GM06990 (cell line): ENCODE measurements around the gene SIL1.
"Not testable (repeated sequence)": the region's sequence is repeated elsewhere in the genome, so short reads cannot be mapped to it uniquely, and the experiment has no call there.

ENCODE experiments used
- DNase-seq: peaks from one replicate; pipeline ENCODE4 v3.0.0-alpha.2; 2011; ENCODE audit not compliant: insufficient read length; ENCODE audit errors: extremely low read depth
- H3K27me3 ChIP-seq: replicated peaks from 2 replicates; pipeline ENCODE4 v1.6.0; 2011; ENCODE audit warnings: low read length; ENCODE audit not compliant: control insufficient read depth, insufficient read depth
- H3K36me3 ChIP-seq: 2 replicates; pipeline ENCODE4 v1.5.1; 2011; ENCODE audit warnings: low read length; ENCODE audit not compliant: control insufficient read depth, insufficient read depth
- H3K4me3 ChIP-seq: replicated peaks from 2 replicates; pipeline ENCODE4 v1.5.1; 2011; ENCODE audit warnings: low read depth, mild to moderate bottlenecking, control low read depth, low read length
- CTCF ChIP-seq: IDR thresholded peaks from 2 replicates; pipeline ENCODE4 v1.5.1; 2011; ENCODE audit warnings: low read length, control low read depth, mild to moderate bottlenecking, inconsistent platforms; ENCODE audit not compliant: insufficient read depth, poor library complexity, severe bottlenecking

Gene SIL1

GRCh38 chr5:139038613-139039305, 159.4 kb downstream of the SIL1 start:
- H3K27me3 ChIP-seq, result no peaks in the 10 kb centered on the region
- no peak for DNase-seq
- no peak overlapping the region for H3K4me3 ChIP-seq
- peaks cover 3% of the 10 kb centered on the region for H3K36me3 ChIP-seq
- no peak for TF ChIP-seq CTCF

GRCh38 chr5:139037732-139038131, 160.4 kb downstream of the SIL1 start:
- TF ChIP-seq CTCF, result no peak
- DNase-seq, result no peak
- Histone ChIP-seq H3K4me3 (no peak overlapping the region), H3K36me3 (peaks cover 3% of the 10 kb centered on the region), H3K27me3 (no peaks in the 10 kb centered on the region)

- not testable (repeated sequence) for DNase-seq, H3K4me3 ChIP-seq, H3K27me3 ChIP-seq, H3K36me3 ChIP-seq
Measured at GRCh38 chr5:139036332-139036731, 161.8 kb downstream of the SIL1 start.

DNA sequence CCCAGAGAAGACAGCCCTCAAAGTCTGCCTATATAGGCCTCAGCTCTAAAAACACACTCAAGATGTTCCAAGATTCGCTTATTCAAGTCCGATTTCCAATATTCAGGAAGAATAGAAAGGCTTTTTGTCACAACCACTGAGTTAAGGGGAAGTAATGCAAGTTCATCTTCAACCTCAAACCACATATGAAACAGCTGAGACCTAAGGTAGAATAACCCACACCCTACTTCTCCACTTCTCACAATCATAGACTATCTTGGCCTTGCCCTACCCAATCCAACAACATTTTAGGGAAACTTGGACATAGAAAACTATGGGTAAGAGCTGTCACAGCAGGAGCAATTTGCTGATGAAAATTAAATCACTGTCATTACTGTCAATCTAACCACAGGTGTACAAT, 171.0 kb downstream of the SIL1 start:
- Histone ChIP-seq H3K36me3 (peaks cover 7% of the 10 kb centered on the region), H3K4me3 (no peak overlapping the region), H3K27me3 (no peaks in the 10 kb centered on the region)
- no peak for TF ChIP-seq CTCF
- no peak for DNase-seq

GRCh38 chr5:139025651-139026050, 172.5 kb downstream of the SIL1 start:
- no peak for DNase-seq
- no peak for TF ChIP-seq CTCF
- H3K36me3 ChIP-seq, result peaks cover 9% of the 10 kb centered on the region

DNA sequence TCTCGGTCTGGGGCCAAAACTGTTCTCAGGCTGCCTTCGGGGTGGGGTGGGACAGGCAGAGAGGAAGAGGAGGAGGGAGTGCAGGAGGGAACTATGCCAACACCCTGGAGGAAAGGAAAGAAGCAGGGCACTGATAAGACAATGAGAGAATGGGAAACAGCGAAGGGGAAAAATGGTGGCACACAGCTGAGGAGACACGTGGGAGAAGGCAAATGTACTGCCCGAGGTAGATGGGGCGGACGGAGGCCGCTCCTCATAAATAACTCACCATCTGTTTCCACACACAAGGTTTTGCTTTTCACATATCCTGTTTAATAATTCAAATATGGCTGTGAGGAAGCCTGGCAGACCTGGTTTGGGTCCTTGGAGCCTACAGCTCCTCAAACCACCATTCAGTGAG, 174.9 kb downstream of the SIL1 start:
- Histone ChIP-seq H3K4me3 (no peak overlapping the region), H3K36me3 (peaks cover 9% of the 10 kb centered on the region), H3K27me3 (no peaks in the 10 kb centered on the region)
- DNase-seq, result no peak
- TF ChIP-seq CTCF, result no peak

More at GRCh38 chr5:139025651-139026050, 172.5 kb downstream of the SIL1 start:
- Histone ChIP-seq H3K27me3 (no peaks in the 10 kb centered on the region), H3K4me3 (no peak overlapping the region)
